HG02798 (cell line): ENCODE data around the gene DAG1.
A peak's percentile ranks its signal among the peaks of the same experiment; 100 is the strongest.
"Not testable (repeated sequence)": the region's sequence is repeated elsewhere in the genome, so short reads cannot be mapped to it uniquely, and the experiment has no call there.

Experiments
- ATAC-seq: cut with Tn5 transposase; IDR thresholded peaks from one replicate; pipeline ENCODE4 v1.9.1; 2021; ENCODE audit warnings: mild to moderate bottlenecking; ENCODE audit not compliant: unreplicated experiment, poor library complexity

The DAG1 gene

GRCh38 chr3:49469037-49469935 is 781 bp upstream of the DAG1 start:
- no peak for ATAC-seq

- ATAC-seq: peak; percentile 22
These were observed 800 bp downstream of the DAG1 start for GRCh38 chr3:49470714-49471420.

GRCh38 chr3:49471856-49472495 is 1.9 kb downstream of the DAG1 start:
- ATAC-seq: no peak

GRCh38 chr3:49476563-49476962 is 6.5 kb downstream of the DAG1 start:
- ATAC-seq: no peak

- no peak for ATAC-seq
These were observed 12.7 kb downstream of the DAG1 start for GRCh38 chr3:49482766-49483165.

GRCh38 chr3:49484471-49484870 is 14.4 kb downstream of the DAG1 start:
- ATAC-seq: no peak

GRCh38 chr3:49489247-49489646 is 19.2 kb downstream of the DAG1 start:
- no peak for ATAC-seq

GRCh38 chr3:49492969-49493368 is 22.9 kb downstream of the DAG1 start:
- ATAC-seq: no peak

GRCh38 chr3:49493901-49494300 is 23.8 kb downstream of the DAG1 start:
- ATAC-seq: no peak

- ATAC-seq: no peak
These were observed 25.0 kb downstream of the DAG1 start for GRCh38 chr3:49495023-49495422.

GRCh38 chr3:49496845-49497244 is 26.8 kb downstream of the DAG1 start:
- ATAC-seq: not testable (repeated sequence)

GRCh38 chr3:49497606-49498005 is 27.5 kb downstream of the DAG1 start:
- no peak for ATAC-seq

- no peak for ATAC-seq
These were observed 28.2 kb downstream of the DAG1 start for GRCh38 chr3:49498239-49498638.

GRCh38 chr3:49498648-49499047 is 28.6 kb downstream of the DAG1 start:
- no peak for ATAC-seq

- ATAC-seq: no peak
These were observed 30.2 kb downstream of the DAG1 start for GRCh38 chr3:49500205-49500731.

GRCh38 chr3:49500732-49501609 is 30.9 kb downstream of the DAG1 start:
- no peak for ATAC-seq

GRCh38 chr3:49501842-49502241 is 31.8 kb downstream of the DAG1 start:
- no peak for ATAC-seq

- no peak for ATAC-seq
These were observed 36.8 kb downstream of the DAG1 start for GRCh38 chr3:49506906-49507305.

- no peak for ATAC-seq
These were observed 39.0 kb downstream of the DAG1 start for GRCh38 chr3:49509028-49509561.

GRCh38 chr3:49511639-49512038 is 41.6 kb downstream of the DAG1 start:
- no peak for ATAC-seq
